SK-N-SH (cell line): Measurements from ENCODE around the gene ZBTB17. TPM values are rescaled to one million over a fixed set of nuclear protein-coding genes. Genes with fewer than 3 reads are reported as not detected.
A peak's percentile ranks its signal among the peaks of the same experiment; 100 is the strongest.

Experiments used
- CTCF ChIA-PET: fragments of 300-600, 350-600 bp; formaldehyde crosslinking; extraction: SDS; loops from one replicate; lab custom pipeline; 2021; lab: Yijun Ruan, JAX
- POLR2A ChIA-PET: fragments of 350-600 bp; sonication (Branson Sonifier 250); formaldehyde crosslinking; extraction: SDS; loops from one replicate; lab custom pipeline; 2020; ENCODE audit warnings: antibody characterized with exemption, inconsistent platforms; lab: Yijun Ruan, JAX
- DNase-seq: peaks from one replicate; pipeline ENCODE4 v3.0.0; 2012
- H2AFZ ChIP-seq: fragments of 200-600 bp; sonication (generic); 2 replicates; pipeline ENCODE4 v1.8.1; 2016; ENCODE audit warnings: antibody characterized with exemption, mild to moderate bottlenecking, low read depth
- H3F3A ChIP-seq: fragments of 200-600 bp; sonication (generic); replicated peaks from 2 replicates; pipeline ENCODE3; 2016; ENCODE audit warnings: antibody characterized with exemption, mild to moderate bottlenecking; ENCODE audit not compliant: insufficient read depth
- H3K27ac ChIP-seq, 2 experiments: fragments of 200-500 bp in 1 of 2; fragments of 200-600 bp in 1 of 2; sonication (Bioruptor generic) in 1 of 2; sonication (generic), shearing (Covaris generic) in 1 of 2; 2 replicates each; pipeline versions ENCODE4 v1.5.1 to v1.6.1; 2014 to 2016; ENCODE audit warnings: low read depth in 2 of 2, inconsistent platforms in 1 of 2, low read length in 1 of 2, mild to moderate bottlenecking in 1 of 2, mixed read lengths in 1 of 2
- H3K27me3 ChIP-seq: fragments of 200-600 bp; sonication (generic), shearing (Covaris generic); 2 replicates; pipeline ENCODE4 v1.6.1; 2016; ENCODE audit warnings: mixed run types; ENCODE audit not compliant: insufficient read depth
- H3K36me3 ChIP-seq, 2 experiments: fragments of 200-500 bp in 1 of 2; fragments of 200-600 bp in 1 of 2; sonication (Bioruptor generic) in 1 of 2; sonication (generic) in 1 of 2; replicated peaks in 1 of 2; 2 replicates each; pipeline versions ENCODE3 to v1.5.1; 2014 to 2016; ENCODE audit warnings: low read length in 1 of 2, mild to moderate bottlenecking in 1 of 2; ENCODE audit not compliant: insufficient read depth in 2 of 2, control insufficient read depth in 1 of 2
- H3K4me1 ChIP-seq, 2 experiments: fragments of 200-500 bp in 1 of 2; fragments of 200-600 bp in 1 of 2; sonication (Bioruptor generic) in 1 of 2; sonication (generic), shearing (Covaris generic) in 1 of 2; 2 replicates each; pipeline versions ENCODE4 v1.5.1 to v1.6.1; 2014 to 2016; ENCODE audit warnings: low read depth in 1 of 2, low read length in 1 of 2, mixed run types in 1 of 2; ENCODE audit not compliant: insufficient read depth in 2 of 2, control insufficient read depth in 1 of 2
- H3K4me2 ChIP-seq: fragments of 200-600 bp; sonication (generic), shearing (Covaris generic); 2 replicates; pipeline ENCODE4 v1.6.1; 2017; ENCODE audit warnings: mixed run types
- H3K4me3 ChIP-seq, 2 experiments: fragments of 200-500 bp in 1 of 2; fragments of 200-600 bp in 1 of 2; sonication (Bioruptor generic) in 1 of 2; sonication (generic), shearing (Covaris generic) in 1 of 2; 2 replicates each; pipeline versions ENCODE4 v1.5.1 to v1.8.1; 2014 to 2016; ENCODE audit warnings: low read depth in 2 of 2, inconsistent platforms in 1 of 2, low read length in 1 of 2, mild to moderate bottlenecking in 1 of 2, mixed read lengths in 1 of 2, moderate library complexity in 1 of 2
- H3K79me2 ChIP-seq: fragments of 200-600 bp; sonication (generic); 2 replicates; pipeline ENCODE4 v1.8.1; 2017; ENCODE audit warnings: mild to moderate bottlenecking; ENCODE audit not compliant: insufficient read depth
- H3K9ac ChIP-seq: fragments of 200-600 bp; sonication (generic); 2 replicates; pipeline ENCODE4 v1.6.1; 2017; ENCODE audit warnings: mixed run types
- H3K9me2 ChIP-seq: fragments of 200-600 bp; sonication (generic); 2 replicates; pipeline ENCODE4 v1.6.1; 2017; ENCODE audit warnings: mixed run types
- H3K9me3 ChIP-seq: fragments of 200-600 bp; sonication (generic); 2 replicates; pipeline ENCODE4 v1.6.1; 2017; ENCODE audit warnings: mixed run types, mild to moderate bottlenecking, moderate library complexity
- H4K20me1 ChIP-seq: fragments of 200-600 bp; sonication (generic); 2 replicates; pipeline ENCODE4 v1.6.1; 2017; ENCODE audit warnings: mild to moderate bottlenecking, mixed run types; ENCODE audit not compliant: insufficient read depth
- NFIC ChIP-seq: IDR thresholded peaks from 2 replicates; pipeline ENCODE4 v1.4.0; 2012; ENCODE audit warnings: borderline replicate concordance
- NRF1 ChIP-seq: IDR thresholded peaks from 2 replicates; pipeline ENCODE4 v1.6.1; 2012; ENCODE audit warnings: low read depth, mild to moderate bottlenecking, low read length
- REST ChIP-seq: IDR thresholded peaks from 2 replicates; pipeline ENCODE4 v1.6.1; 2012; ENCODE audit warnings: mild to moderate bottlenecking, low read depth, low read length, moderate library complexity
- SIN3A ChIP-seq: IDR thresholded peaks from 2 replicates; pipeline ENCODE4 v1.6.1; 2012; ENCODE audit warnings: low read depth, mild to moderate bottlenecking, low read length, moderate library complexity, borderline replicate concordance
- SMC3 ChIP-seq: IDR thresholded peaks from 2 replicates; pipeline ENCODE4 v1.6.1; 2012; ENCODE audit warnings: low read depth, low read length, improper control_type of control experiment
- ZBTB33 ChIP-seq: IDR thresholded peaks from 2 replicates; pipeline ENCODE4 v1.4.0; 2012; ENCODE audit warnings: low read depth, borderline replicate concordance
- WGBS: methylation state at CpG from one replicate; pipeline ENCODE4 v1.1.6; 2017; ENCODE audit warnings: low lambda C conversion rate; 5-methylcytosine and 5-hydroxymethylcytosine counted together
- polyA plus RNA-seq, 3 experiments: library from polyadenylated mRNA; depleted of rRNA; stranded (reverse); fragments of >200 nt; gene quantifications; 2 replicates each; pipeline ENCODE4 v1.2.3, GENCODE V29; 2012

Gene ZBTB17
- polyA plus RNA-seq, 1 of the 3 experiments (the other 2 are of a cell fraction), result 56.4 TPM

- no peak for TF ChIP-seq NRF1
- peak; percentile 17; the same call in 1 of the 2 replicates for TF ChIP-seq SMC3
- no peak for TF ChIP-seq ZBTB33
- TF ChIP-seq NFIC, result no peak
These were observed 36.8 kb upstream of the ZBTB17 start (continued) for GRCh38 chr1:16012590-16013219.

- DNase-seq, result no peak
- CTCF ChIA-PET, result interaction anchor here (0.8 to 4.8 kb wide), 6 partner anchors 17 to 220 kb away, joined by 3 to 27 read pairs (median 3); partner anchors contain the start of gene FAM131C
- Histone ChIP-seq H3K27ac (no peak overlapping the region), H3F3A (no peaks in the 10 kb centered on the region), H3K9me3 (no peaks in the 10 kb centered on the region), H3K9ac (no peak overlapping the region), H3K4me2 (no peak overlapping the region), H3K4me1 (peaks cover 0 to 23% of the 10 kb centered on the region in 2 experiments; a peak in 1 of 4 replicates), H4K20me1 (no peaks in the 10 kb centered on the region), H3K36me3 (no peaks in the 10 kb centered on the region), H3K9me2 (no peaks in the 10 kb centered on the region), H2AFZ (no peak overlapping the region), H3K4me3 (no peak overlapping the region), H3K79me2 (no peaks in the 10 kb centered on the region), H3K27me3 (no peaks in the 10 kb centered on the region)
- TF ChIP-seq ZBTB33 (no peak), REST (no peak), SIN3A (no peak)
- over 99% methylated on average over 11 of the region's 11 CpGs for WGBS
- POLR2A ChIA-PET, result interaction anchor here (0.6 kb wide), 1 partner anchor 9 kb away, joined by 3 read pairs; no protein-coding TSS in a partner anchor
These were observed 36.2 kb upstream of the ZBTB17 start for GRCh38 chr1:16011936-16012589.
